Stimulated activated CD4-positive, alpha-beta T cell treated with anti-CD3 and anti-CD28 coated beads, Interleukin-15, amount 100 ng/mL, for 1 hour (primary cell): Measurements from ENCODE around the gene ZNF610.
A peak's percentile ranks its signal among the peaks of the same experiment; 100 is the strongest.
"Not testable (repeated sequence)": the region's sequence is repeated elsewhere in the genome, so short reads cannot be mapped to it uniquely, and the experiment has no call there.

ENCODE experiments used
- DNase-seq, 2 donors: peaks; one replicate each; pipeline ENCODE4 v3.0.0-alpha.2; 2020; ENCODE audit warnings: low read depth in 1 of 2, low spot score in 1 of 2

Gene ZNF610

GRCh38 chr19:52336117-52336790 is at the start of gene ZNF610:
ZNF610 (plus strand) TSS chr19:52336243; CDS start chr19:52349173, 12,930 bp downstream.
- peak; percentile 77 to 83 for DNase-seq

GRCh38 chr19:52286256-52286655 is 49.8 kb upstream of the ZNF610 start:
- no peak for DNase-seq

- DNase-seq = no peak
Observed at GRCh38 chr19:52291781-52292180, 44.3 kb upstream of the ZNF610 start.

- not testable (repeated sequence) for DNase-seq
Observed at GRCh38 chr19:52292946-52293345, 43.1 kb upstream of the ZNF610 start.

- no peak for DNase-seq
Observed at GRCh38 chr19:52296400-52296772, 39.7 kb upstream of the ZNF610 start.

- DNase-seq = peak; percentile 59 to 73
Observed at GRCh38 chr19:52296773-52297600, 39.1 kb upstream of the ZNF610 start, which contains the start of gene ZNF480. ZNF480 (plus strand) TSS chr19:52297169; CDS start chr19:52300413, 3,244 bp downstream.

GRCh38 chr19:52297601-52298364 is 38.3 kb upstream of the ZNF610 start:
- DNase-seq = no peak

GRCh38 chr19:52307275-52307674 is 28.8 kb upstream of the ZNF610 start:
- no peak for DNase-seq

- DNase-seq = no peak
Observed at GRCh38 chr19:52322429-52322828, 13.6 kb upstream of the ZNF610 start.

- no peak for DNase-seq
Observed at GRCh38 chr19:52331757-52332156, 4.3 kb upstream of the ZNF610 start.

GRCh38 chr19:52335768-52336116 is 301 bp upstream of the ZNF610 start:
- no peak for DNase-seq

- no peak for DNase-seq
Observed at GRCh38 chr19:52336791-52337381, 843 bp downstream of the ZNF610 start.

GRCh38 chr19:52339022-52339421 is 3.0 kb downstream of the ZNF610 start:
- DNase-seq = not testable (repeated sequence)

GRCh38 chr19:52343548-52343947 is 7.5 kb downstream of the ZNF610 start:
- DNase-seq = peak in 1 of 2 donors; percentile 8

- no peak for DNase-seq
Observed at GRCh38 chr19:52345162-52345561, 9.1 kb downstream of the ZNF610 start.

- DNase-seq = no peak
Observed at GRCh38 chr19:52351512-52351911, 15.5 kb downstream of the ZNF610 start.

GRCh38 chr19:52366414-52366824 is 30.4 kb downstream of the ZNF610 start:
- DNase-seq = no peak

GRCh38 chr19:52369559-52370340 is 33.7 kb downstream of the ZNF610 start, which contains the start of gene ZNF880:
ZNF880 (plus strand) TSS chr19:52369923; CDS start chr19:52369966, 43 bp downstream.
- DNase-seq = peak; percentile 74 to 90

- DNase-seq = no peak
Observed at GRCh38 chr19:52370341-52370710, 34.3 kb downstream of the ZNF610 start.

GRCh38 chr19:52391135-52391534 is 55.1 kb downstream of the ZNF610 start:
- no peak for DNase-seq
